GM19025 (cell line): ENCODE data around the gene DDX31.

Experiments
- ATAC-seq: cut with Tn5 transposase; IDR thresholded peaks from one replicate; pipeline ENCODE4 v1.9.1; 2021; ENCODE audit warnings: mild to moderate bottlenecking, low read depth, moderate library complexity; ENCODE audit not compliant: unreplicated experiment

DDX31 gene

GRCh38 chr9:132674485-132674884 lies 4.7 kb upstream of the DDX31 start:
- ATAC-seq = no peak

DNA sequence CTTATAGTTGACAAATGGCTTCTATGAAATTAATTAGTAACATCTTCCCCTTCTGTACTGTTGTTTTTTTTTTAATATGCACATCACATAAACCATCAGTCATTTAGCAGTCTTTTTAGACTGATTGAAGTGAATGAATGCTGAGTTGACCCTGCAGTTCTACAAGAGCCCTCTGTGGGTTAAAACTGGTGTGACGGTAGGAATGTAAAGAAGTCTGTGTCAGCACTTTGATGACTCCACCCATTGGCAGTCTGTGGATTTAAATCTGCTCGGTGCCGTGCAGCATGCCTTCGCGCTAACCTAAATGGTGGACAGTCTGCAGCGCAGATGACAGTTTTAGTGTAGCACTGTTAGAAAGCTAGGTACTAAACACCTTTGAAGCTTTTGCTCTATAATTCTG lies 3.6 kb upstream of the DDX31 start:
- ATAC-seq = no peak

- no peak for ATAC-seq
These were observed 2.6 kb upstream of the DDX31 start for GRCh38 chr9:132672413-132672690.

GRCh38 chr9:132671620-132672412 lies 2.0 kb upstream of the DDX31 start:
- no peak for ATAC-seq

GRCh38 chr9:132670457-132671391 lies 941 bp upstream of the DDX31 start, which contains the start of gene GTF3C4:
Gene GTF3C4, plus strand, starts transcription at chr9:132670464. Its CDS starts 135 bp downstream, at chr9:132670599.
- ATAC-seq = peak; percentile 42

GRCh38 chr9:132669319-132669697 lies 475 bp downstream of the DDX31 start:
- ATAC-seq = no peak

- no peak for ATAC-seq
These were observed 5.9 kb downstream of the DDX31 start for GRCh38 chr9:132663851-132664250.

DNA sequence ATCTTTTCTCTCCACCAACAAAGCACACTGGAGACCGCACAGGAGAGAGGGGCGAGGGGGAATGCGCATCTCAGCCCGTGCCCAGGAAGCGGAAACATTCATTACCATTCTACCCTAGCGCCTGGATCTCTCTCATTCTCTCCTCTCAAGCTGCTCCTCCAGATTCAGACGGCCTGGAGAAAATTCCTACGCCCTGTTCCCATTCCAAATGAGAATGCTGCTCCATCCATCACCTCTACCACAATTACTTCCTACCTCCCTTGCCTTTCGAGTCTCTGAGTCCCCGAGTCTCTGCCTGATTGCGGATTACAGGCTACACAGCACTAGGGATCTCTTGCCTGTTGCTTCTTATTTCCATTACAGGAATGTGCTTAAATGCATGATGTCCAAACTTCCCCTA lies 6.7 kb downstream of the DDX31 start:
- ATAC-seq = no peak

GRCh38 chr9:132662152-132662945 lies 7.4 kb downstream of the DDX31 start:
- ATAC-seq = no peak

DNA sequence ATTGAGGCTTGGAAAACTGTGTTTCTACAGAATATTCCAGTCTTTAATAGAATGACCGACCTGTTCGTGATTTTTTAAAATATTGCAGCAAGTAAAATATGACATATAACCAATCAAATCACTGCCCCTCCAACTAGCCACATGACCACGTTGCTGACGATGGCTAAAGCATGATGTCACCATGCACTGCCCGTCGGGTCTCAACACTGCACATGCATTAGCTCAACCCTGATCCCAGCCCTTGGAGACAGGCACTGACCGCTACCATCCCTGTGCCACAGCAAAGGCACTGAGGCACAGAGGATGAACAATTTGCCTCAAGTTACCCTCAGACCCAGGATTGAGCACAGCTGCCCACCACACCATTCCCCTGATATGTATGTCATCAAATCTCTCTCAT lies 13.5 kb downstream of the DDX31 start:
- ATAC-seq = no peak

DNA sequence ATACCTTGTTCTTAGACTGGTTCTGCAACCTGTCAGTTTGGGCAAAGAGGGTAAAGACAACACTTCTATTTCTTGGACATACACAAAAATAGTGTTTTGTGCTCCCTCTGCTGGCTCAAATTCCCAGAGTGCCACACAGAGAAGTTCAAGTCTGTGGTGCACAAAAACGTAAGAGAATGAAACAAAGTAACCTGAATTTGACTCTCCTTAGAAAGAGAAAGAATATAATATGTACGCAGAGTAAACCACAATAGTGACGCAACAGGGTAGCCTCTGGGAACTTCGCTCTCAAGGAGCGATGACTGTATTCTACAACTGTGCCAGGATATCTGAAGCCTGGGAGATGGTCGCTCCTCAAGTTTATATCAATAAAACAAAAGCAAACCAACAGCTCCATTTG lies 18.5 kb downstream of the DDX31 start:
- ATAC-seq = no peak

- no peak for ATAC-seq
These were observed 21.1 kb downstream of the DDX31 start for GRCh38 chr9:132648685-132649084.

GRCh38 chr9:132648283-132648682 lies 21.5 kb downstream of the DDX31 start:
- no peak for ATAC-seq

- ATAC-seq = no peak
These were observed 22.0 kb downstream of the DDX31 start for GRCh38 chr9:132647806-132648205.

DNA sequence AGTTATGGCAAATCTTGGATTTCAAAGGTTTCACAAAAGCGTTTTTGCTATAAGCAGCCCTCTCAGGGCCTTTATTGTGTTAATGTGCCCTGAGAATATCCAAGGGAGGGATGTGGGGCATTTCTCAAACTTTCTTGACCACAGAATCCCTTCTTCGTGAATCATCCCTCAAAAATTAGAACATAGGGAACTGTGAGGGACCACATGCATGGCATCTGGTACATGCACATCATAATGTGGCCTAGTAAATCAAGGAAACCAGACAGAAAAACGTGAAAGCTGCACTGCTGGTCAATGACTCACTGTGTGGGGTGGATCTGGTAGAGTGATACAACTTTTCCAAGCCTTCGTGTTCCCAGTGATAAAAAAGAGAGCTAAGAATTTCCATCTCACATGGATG lies 22.4 kb downstream of the DDX31 start:
- no peak for ATAC-seq

DNA sequence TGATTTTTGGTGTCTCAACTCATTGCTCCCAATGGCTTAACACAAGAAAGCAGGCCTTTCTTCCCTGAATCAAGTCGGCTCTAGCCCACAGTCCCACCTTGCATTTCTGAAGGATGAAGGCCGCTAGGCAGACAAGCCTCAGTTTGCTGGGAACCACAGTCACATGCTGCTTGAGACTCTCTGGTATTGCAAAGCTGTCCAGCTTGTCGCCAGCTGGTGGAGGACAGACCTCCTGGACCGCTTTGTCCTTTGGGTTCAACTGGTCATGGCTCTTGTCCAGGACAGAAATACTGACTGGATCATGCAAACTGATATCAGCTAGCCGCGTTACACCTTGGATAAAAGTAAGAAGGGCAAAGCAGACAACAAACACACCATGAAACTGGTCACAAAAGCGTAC lies 23.1 kb downstream of the DDX31 start:
- no peak for ATAC-seq

DNA sequence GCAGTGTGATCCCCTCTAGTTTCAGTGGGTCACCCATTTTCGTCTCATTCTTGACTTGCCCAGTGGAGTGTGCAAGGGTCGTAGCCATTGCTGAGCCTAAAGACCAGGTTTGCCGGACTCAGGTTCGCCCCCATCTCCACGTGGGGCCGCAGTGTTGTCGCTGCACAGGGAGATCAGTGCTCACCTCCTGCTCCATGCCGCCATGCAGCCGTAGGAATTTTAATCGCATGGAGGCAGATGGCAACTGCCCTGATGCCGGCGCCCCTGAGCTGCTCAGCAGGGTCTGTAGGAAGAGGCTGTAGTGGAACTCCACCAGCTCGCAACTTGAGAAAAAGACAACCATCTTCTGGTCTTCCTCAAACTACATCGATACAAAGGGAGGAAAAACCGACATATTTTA lies 24.1 kb downstream of the DDX31 start:
- ATAC-seq = no peak

DNA sequence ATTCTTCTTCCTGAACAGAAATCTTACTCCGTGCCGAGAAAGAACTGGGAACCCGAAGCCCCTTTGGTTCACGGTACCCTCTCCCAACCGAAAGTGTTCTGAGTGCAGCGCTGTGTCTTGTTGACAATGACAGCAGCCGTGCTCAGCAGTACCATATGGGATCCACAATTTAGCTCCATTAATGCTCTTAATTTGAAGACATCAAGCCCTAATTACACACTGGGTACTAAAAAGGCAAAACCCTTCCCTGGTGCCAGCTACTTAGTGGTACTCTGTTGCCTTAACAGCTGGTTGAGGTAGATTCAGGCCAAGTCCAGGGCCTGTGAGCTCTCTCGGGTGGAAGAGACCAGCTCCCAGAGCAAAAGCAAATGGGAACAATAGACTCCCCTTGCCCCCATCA lies 24.5 kb downstream of the DDX31 start:
- ATAC-seq = no peak

DNA sequence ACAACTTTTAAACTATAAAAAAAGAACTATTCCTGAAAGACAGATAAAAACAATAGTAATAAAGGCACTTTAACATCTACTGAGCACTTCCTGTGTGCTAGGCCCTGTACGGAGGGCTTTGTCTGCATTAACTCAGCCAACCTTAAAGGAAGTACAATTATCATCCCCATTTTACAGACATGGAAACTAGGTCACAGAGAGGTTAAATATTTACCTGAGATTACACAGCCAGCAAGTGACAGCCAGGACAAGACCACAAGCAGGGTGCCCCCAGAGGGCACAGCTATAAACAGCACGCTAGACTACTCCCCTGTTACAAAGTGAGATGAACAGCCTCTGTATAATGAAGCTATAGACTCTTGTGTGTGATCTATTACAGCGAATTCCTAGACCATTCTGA lies 25.5 kb downstream of the DDX31 start:
- no peak for ATAC-seq

DNA sequence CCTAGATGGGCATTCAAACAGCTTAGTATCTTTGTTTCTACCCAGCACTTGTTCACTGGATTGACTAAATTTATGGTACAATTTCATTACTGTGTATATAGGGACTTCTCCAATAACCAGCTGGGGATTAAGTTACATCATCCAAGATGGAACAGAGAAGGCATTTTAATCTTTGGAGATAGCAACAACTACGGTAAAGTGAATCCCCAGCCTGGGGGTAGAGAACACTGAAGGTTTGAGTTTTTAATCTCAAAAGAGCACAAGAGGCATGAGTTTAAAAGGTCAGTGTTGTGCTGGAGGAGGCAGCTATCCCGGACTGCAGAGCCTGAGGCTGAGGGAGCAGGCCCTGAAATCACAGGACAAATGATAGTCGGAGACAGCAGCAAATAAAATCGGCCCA lies 28.6 kb downstream of the DDX31 start:
- no peak for ATAC-seq

GRCh38 chr9:132639322-132639721 lies 30.5 kb downstream of the DDX31 start:
- ATAC-seq = no peak
